Endothelial cell of umbilical vein (primary cell): ENCODE data around the gene TENT4B.

Experiments used
- CTCF ChIP-seq, 2 donors: IDR thresholded peaks; 1 replicate in 1 of 2; 2 replicates in 1 of 2; pipeline ENCODE4 v1.5.1; 2011; ENCODE audit warnings: low read length in 2 of 2, mild to moderate bottlenecking in 2 of 2, moderate library complexity in 2 of 2, control low read depth in 1 of 2, inconsistent platforms in 1 of 2, low read depth in 1 of 2; ENCODE audit not compliant: insufficient read depth in 1 of 2; ENCODE audit errors: extremely low read depth in 1 of 2
- EZH2 ChIP-seq: IDR thresholded peaks from 2 replicates; pipeline ENCODE4 v1.6.1; 2012; ENCODE audit warnings: borderline replicate concordance, low read depth, mild to moderate bottlenecking, moderate library complexity, low read length, inconsistent platforms; ENCODE audit not compliant: severe bottlenecking
- FOS ChIP-seq: IDR thresholded peaks from 2 replicates; pipeline ENCODE4 v1.6.1; 2011; ENCODE audit warnings: mild to moderate bottlenecking, low read length, moderate library complexity, borderline replicate concordance; ENCODE audit not compliant: insufficient read depth
- POLR2A ChIP-seq: IDR thresholded peaks from 2 replicates; pipeline ENCODE4 v1.6.1; 2012; ENCODE audit warnings: low read depth, mild to moderate bottlenecking, control low read depth, low read length
- POLR2AphosphoS5 ChIP-seq: IDR thresholded peaks from 2 replicates; pipeline ENCODE4 v1.6.1; 2012; ENCODE audit warnings: low read depth, mild to moderate bottlenecking, control low read depth, low read length, moderate library complexity; ENCODE audit not compliant: insufficient read depth
- TF ChIP-seq, protein P1 (sequence below): IDR thresholded peaks from 2 replicates; pipeline ENCODE4 v1.6.1; 2011; ENCODE audit not compliant: insufficient read depth, insufficient read length

DNA sequence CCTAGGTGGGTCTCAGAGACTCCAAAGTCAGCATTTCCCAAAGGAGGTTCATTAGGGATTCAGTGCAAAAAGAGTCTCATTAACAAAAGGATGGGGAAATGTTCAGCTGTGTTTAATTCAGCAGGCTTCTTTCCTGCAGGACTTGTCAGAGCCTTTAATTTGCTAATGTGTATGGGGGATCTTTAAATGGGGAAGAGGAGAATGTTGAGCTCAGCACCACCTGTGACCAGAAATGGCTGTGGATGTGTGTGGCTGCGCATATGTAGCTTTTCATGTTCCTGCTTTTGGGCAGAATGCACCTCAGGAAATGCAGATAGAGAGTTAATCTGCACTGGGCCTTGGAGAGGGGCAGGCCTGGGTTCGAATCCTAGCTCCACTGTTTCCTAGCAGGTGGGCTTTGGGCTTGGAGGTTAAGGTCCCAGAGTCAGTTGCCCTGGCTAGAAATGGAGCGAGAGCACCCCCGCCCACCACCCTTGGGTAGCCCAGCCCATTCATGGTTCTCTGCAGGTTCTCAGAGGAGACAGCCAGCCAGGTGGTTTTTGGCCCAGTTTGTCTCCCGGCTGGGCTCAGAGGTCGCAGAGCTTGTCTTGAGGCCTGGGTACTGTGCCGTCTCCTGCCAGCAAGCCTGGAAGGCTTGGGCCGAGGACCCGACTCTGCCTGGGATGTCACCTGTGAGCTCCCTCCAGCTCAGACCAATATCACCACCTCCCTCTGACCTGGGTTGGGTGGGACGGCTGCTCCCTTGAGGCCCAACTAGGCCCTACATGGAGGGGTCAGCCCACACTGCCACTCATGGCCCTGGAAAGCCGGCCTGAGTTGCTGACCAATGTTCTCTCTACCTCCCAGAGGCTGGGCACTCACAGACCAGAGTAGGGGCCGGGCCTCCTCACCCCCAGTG is 122.6 kb downstream of the TENT4B start:
- TF ChIP-seq POLR2AphosphoS5 (no peak), CTCF (IDR thresholded peaks at IDR 0.05; ENCODE audit: extremely low read depth in 1 of 2, insufficient read depth in 1 of 2, low read depth in 1 of 2, low read length in 2 of 2) (no peak), FOS (no peak), POLR2A (no peak), EZH2 (no peak)
- TF ChIP-seq, protein P1, sequence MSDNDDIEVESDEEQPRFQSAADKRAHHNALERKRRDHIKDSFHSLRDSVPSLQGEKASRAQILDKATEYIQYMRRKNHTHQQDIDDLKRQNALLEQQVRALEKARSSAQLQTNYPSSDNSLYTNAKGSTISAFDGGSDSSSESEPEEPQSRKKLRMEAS, result no peak
